ENCODE measurements around the gene OR2S2. TPM values are rescaled to one million over a fixed set of nuclear protein-coding genes. Genes with fewer than 3 reads are reported as not detected.

The OR2S2 gene
- total RNA-seq, 1 experiment from 2014 or later: not detected

GRCh38 chr9:35912791-35913400 is 45.1 kb downstream of the OR2S2 start:
- Histone ChIP-seq H3K4me1 (peaks cover 16% of the 10 kb centered on the region), H3K27me3 (no peaks in the 10 kb centered on the region), H3K36me3 (no peaks in the 10 kb centered on the region), H3K9me3 (replicated peaks) (no peaks in the 10 kb centered on the region), H3K27ac (no peak overlapping the region), H3K4me3 (no peak overlapping the region)
- no peak for DNase-seq

GRCh38 chr9:35911690-35912089 is 46.3 kb downstream of the OR2S2 start:
- DNase-seq: no peak
- H3K4me1 ChIP-seq: peaks cover 27% of the 10 kb centered on the region
- no peak overlapping the region for H3K4me3 ChIP-seq
- H3K27me3 ChIP-seq: no peaks in the 10 kb centered on the region
- no peaks in the 10 kb centered on the region for H3K9me3 ChIP-seq (replicated peaks)
- no peaks in the 10 kb centered on the region for H3K36me3 ChIP-seq
- H3K27ac ChIP-seq: no peak overlapping the region

GRCh38 chr9:35910613-35911359 is 47.2 kb downstream of the OR2S2 start:
- peaks cover 34% of the 10 kb centered on the region for H3K4me1 ChIP-seq
- no peaks in the 10 kb centered on the region for H3K27me3 ChIP-seq
- no peak overlapping the region for H3K27ac ChIP-seq
- DNase-seq: peak; percentile 37 to 57
- H3K9me3 ChIP-seq (replicated peaks): no peaks in the 10 kb centered on the region
- H3K36me3 ChIP-seq: no peaks in the 10 kb centered on the region
- H3K4me3 ChIP-seq: no peak overlapping the region

GRCh38 chr9:35909687-35910612 is 48.0 kb downstream of the OR2S2 start:
- H3K4me1 ChIP-seq: peaks cover 42% of the 10 kb centered on the region
- peak overlapping the region; percentile 84 for H3K27ac ChIP-seq
- no peaks in the 10 kb centered on the region for H3K9me3 ChIP-seq (replicated peaks)
- DNase-seq: no peak
- H3K36me3 ChIP-seq: no peaks in the 10 kb centered on the region
- no peaks in the 10 kb centered on the region for H3K27me3 ChIP-seq
- no peak overlapping the region for H3K4me3 ChIP-seq

- H3K36me3 ChIP-seq: no peaks in the 10 kb centered on the region
- H3K27ac ChIP-seq: peak within 1 kb of the TSS; percentile 84
- peak within 1 kb of the TSS; percentile 16 for H3K4me3 ChIP-seq
- peaks cover 49% of the 10 kb centered on the region for H3K4me1 ChIP-seq
- DNase-seq: peak in 1 of 2 experiments; percentile 22
- H3K9me3 ChIP-seq (replicated peaks): no peaks in the 10 kb centered on the region
- no peaks in the 10 kb centered on the region for H3K27me3 ChIP-seq
Measured at GRCh38 chr9:35909274-35909673, 48.7 kb downstream of the OR2S2 start, which contains the start of gene SPAAR. Gene SPAAR, plus strand, starts transcription at chr9:35909490. Its CDS starts 974 bp downstream, at chr9:35910464.

- Histone ChIP-seq H3K36me3 (no peaks in the 10 kb centered on the region), H3K4me3 (peak overlapping the region; percentile 16), H3K27me3 (no peaks in the 10 kb centered on the region), H3K9me3 (replicated peaks) (no peaks in the 10 kb centered on the region), H3K27ac (peak overlapping the region; percentile 84), H3K4me1 (peaks cover 50% of the 10 kb centered on the region)
- peak in 1 of 2 experiments; percentile 36 for DNase-seq
Measured at GRCh38 chr9:35908504-35909125, 49.3 kb downstream of the OR2S2 start.

GRCh38 chr9:35907711-35908503 is 50.0 kb downstream of the OR2S2 start:
- Histone ChIP-seq H3K9me3 (replicated peaks) (no peaks in the 10 kb centered on the region), H3K36me3 (no peaks in the 10 kb centered on the region), H3K27me3 (no peaks in the 10 kb centered on the region), H3K4me1 (peaks cover 50% of the 10 kb centered on the region), H3K4me3 (peak overlapping the region; percentile 16), H3K27ac (peak overlapping the region; percentile 84)
- peak; percentile 91 to 92 for DNase-seq

Other genes starting within 250 kb of the OR2S2 start
- 65.0 and 70.4 TPM in 2 replicates for gene TLN1, start 226.0 kb downstream of the OR2S2 start, total RNA-seq (2014; rRNA removed; shearing (Covaris generic))
- 21.1 and 21.6 TPM in 2 replicates for gene CREB3, start 225.5 kb downstream of the OR2S2 start, total RNA-seq (2014; rRNA removed; shearing (Covaris generic))
- gene GBA2, start 208.9 kb downstream of the OR2S2 start, total RNA-seq (2014; rRNA removed; shearing (Covaris generic)): 34.4 and 37.1 TPM in 2 replicates
- gene RGP1, start 208.9 kb downstream of the OR2S2 start, total RNA-seq (2014; rRNA removed; shearing (Covaris generic)): 14.6 and 16.3 TPM in 2 replicates
- gene MSMP, start 203.9 kb downstream of the OR2S2 start, total RNA-seq (2014; rRNA removed; shearing (Covaris generic)): not detected in 2 replicates
- 0.24 and 0.41 TPM in 2 replicates for gene NPR2, start 166.6 kb downstream of the OR2S2 start, total RNA-seq (2014; rRNA removed; shearing (Covaris generic))
- gene SPAG8, start 145.9 kb downstream of the OR2S2 start, total RNA-seq (2014; rRNA removed; shearing (Covaris generic)): 0.20 and 0.63 TPM in 2 replicates
- gene HINT2, start 143.1 kb downstream of the OR2S2 start, total RNA-seq (2014; rRNA removed; shearing (Covaris generic)): 21.3 and 28.2 TPM in 2 replicates
- not detected in 2 replicates for gene FAM221B, start 129.4 kb downstream of the OR2S2 start, total RNA-seq (2014; rRNA removed; shearing (Covaris generic))
- gene TMEM8B, start 128.9 kb downstream of the OR2S2 start, total RNA-seq (2014; rRNA removed; shearing (Covaris generic)): 1.7 and 2.1 TPM in 2 replicates
- gene OR13J1, start 87.8 kb downstream of the OR2S2 start, total RNA-seq (2014; rRNA removed; shearing (Covaris generic)): not detected in 2 replicates
- 0.48 TPM in 1 of 2 replicates, not detected in the other for gene HRCT1, start 52.0 kb downstream of the OR2S2 start, total RNA-seq (2014; rRNA removed; shearing (Covaris generic))
- 0.12 and 0.18 TPM in 2 replicates for gene SPAAR, start 48.7 kb downstream of the OR2S2 start, total RNA-seq (2014; rRNA removed; shearing (Covaris generic))
- 8.1 and 10.1 TPM in 2 replicates for gene RECK, start 78.8 kb upstream of the OR2S2 start, total RNA-seq (2014; rRNA removed; shearing (Covaris generic))
- 26.3 and 27.1 TPM in 2 replicates for gene GLIPR2, start 178.6 kb upstream of the OR2S2 start, total RNA-seq (2014; rRNA removed; shearing (Covaris generic))
- 0.05 and 0.24 TPM in 2 replicates for gene CCIN, start 211.2 kb upstream of the OR2S2 start, total RNA-seq (2014; rRNA removed; shearing (Covaris generic))
- 175 and 179 TPM in 2 replicates for gene CLTA, start 232.8 kb upstream of the OR2S2 start, total RNA-seq (2014; rRNA removed; shearing (Covaris generic))